ENCODE data around the gene D2HGDH. TPM values are rescaled to one million over a fixed set of nuclear protein-coding genes. Genes with fewer than 3 reads are reported as not detected.
"Not testable (repeated sequence)": the region's sequence is repeated elsewhere in the genome, so short reads cannot be mapped to it uniquely, and the experiment has no call there.

The D2HGDH gene
- total and polyA plus RNA-seq, 5 donors: 16.0 to 22.3 (median 16.9) TPM

- H3K4me3 ChIP-seq (ENCODE audit: low read length): no peak overlapping the region
- DNase-seq (no peak), ATAC-seq (no peak)
- no peaks in the 10 kb centered on the region for H3K4me1 ChIP-seq (ENCODE audit: control insufficient read depth, insufficient read depth, low read length)
- no peaks in the 10 kb centered on the region for H3K27me3 ChIP-seq (ENCODE audit: control insufficient read depth, insufficient read depth)
- no peaks in the 10 kb centered on the region for H3K9me3 ChIP-seq (ENCODE audit: control insufficient read depth, low read length)
- 94% methylated on average over 76 of the region's 76 CpGs for WGBS
- H3K27ac ChIP-seq (ENCODE audit: low read length): no peak overlapping the region
- intact Hi-C loops (cut with DNase I): loop anchor here in 1 of 4 donors (10.0 kb wide), 1 partner anchor 150 kb away; no protein-coding TSS in a partner anchor
Measured at GRCh38 chr2:241724975-241725870, 9.2 kb upstream of the D2HGDH start.

- no peak overlapping the region for H3K4me3 ChIP-seq (ENCODE audit: low read length)
- no peaks in the 10 kb centered on the region for H3K4me1 ChIP-seq (ENCODE audit: control insufficient read depth, insufficient read depth, low read length)
- H3K9me3 ChIP-seq (ENCODE audit: control insufficient read depth, low read length): no peaks in the 10 kb centered on the region
- WGBS: 91% methylated on average over 16 of the region's 16 CpGs
- no peak for DNase-seq
- no peak overlapping the region for H3K27ac ChIP-seq (ENCODE audit: low read length)
- intact Hi-C loops (cut with DNase I): loop anchor here in 1 of 4 donors (10.0 kb wide), 1 partner anchor 148 kb away; no protein-coding TSS in a partner anchor
- ATAC-seq: no peak
- H3K27me3 ChIP-seq (ENCODE audit: control insufficient read depth, insufficient read depth): no peaks in the 10 kb centered on the region
Measured at GRCh38 chr2:241726459-241726858, 8.0 kb upstream of the D2HGDH start.

GRCh38 chr2:241728000-241728399 is 6.4 kb upstream of the D2HGDH start:
- H3K4me3 ChIP-seq (ENCODE audit: low read length): no peak overlapping the region
- 63% methylated on average over 8 of the region's 8 CpGs for WGBS
- H3K4me1 ChIP-seq (ENCODE audit: control insufficient read depth, insufficient read depth, low read length): no peaks in the 10 kb centered on the region
- H3K27me3 ChIP-seq (ENCODE audit: control insufficient read depth, insufficient read depth): no peaks in the 10 kb centered on the region
- DNase-seq: peak in 1 of 3 donors; percentile 81
- intact Hi-C loops (cut with DNase I): loop anchor here in 1 of 4 donors (10.0 kb wide), 1 partner anchor 147 kb away; no protein-coding TSS in a partner anchor
- no peaks in the 10 kb centered on the region for H3K9me3 ChIP-seq (ENCODE audit: control insufficient read depth, low read length)
- peak; percentile 52 to 57 for ATAC-seq
- no peak overlapping the region for H3K27ac ChIP-seq (ENCODE audit: low read length)

- Histone ChIP-seq H3K4me3 (ENCODE audit: low read length) (no peak overlapping the region), H3K4me1 (ENCODE audit: control insufficient read depth, insufficient read depth, low read length) (no peaks in the 10 kb centered on the region), H3K27me3 (ENCODE audit: control insufficient read depth, insufficient read depth) (no peaks in the 10 kb centered on the region), H3K9me3 (ENCODE audit: control insufficient read depth, low read length) (no peaks in the 10 kb centered on the region), H3K27ac (ENCODE audit: low read length) (peak overlapping the region; percentile 16)
- ATAC-seq (peak; percentile 85 to 89), DNase-seq (peak; percentile 87 to 94 (median 92))
- WGBS: 59% methylated on average over 19 of the region's 19 CpGs
- intact Hi-C loops (cut with DNase I): loop anchor here in 1 of 4 donors (10.0 kb wide), 1 partner anchor 146 kb away; no protein-coding TSS in a partner anchor
Measured at GRCh38 chr2:241728627-241729026, 5.8 kb upstream of the D2HGDH start.

GRCh38 chr2:241729868-241730267 is 4.6 kb upstream of the D2HGDH start:
- 85% methylated on average over 6 of the region's 6 CpGs for WGBS
- intact Hi-C loops (cut with DNase I): loop anchor here (10.0 kb wide), 1 partner anchor 145 kb away; no protein-coding TSS in a partner anchor
- no peak for DNase-seq
- Histone ChIP-seq H3K4me1 (ENCODE audit: control insufficient read depth, insufficient read depth, low read length) (no peaks in the 10 kb centered on the region), H3K27me3 (ENCODE audit: control insufficient read depth, insufficient read depth) (no peaks in the 10 kb centered on the region), H3K27ac (ENCODE audit: low read length) (no peak overlapping the region), H3K9me3 (ENCODE audit: control insufficient read depth, low read length) (no peaks in the 10 kb centered on the region), H3K4me3 (ENCODE audit: low read length) (no peak overlapping the region)
- no peak for ATAC-seq

- no peak for DNase-seq
- ATAC-seq: no peak
- intact Hi-C loops (cut with DNase I): loop anchor here in 3 of 4 donors (10.0 kb wide), 1 partner anchor 144 kb away; no protein-coding TSS in a partner anchor
- Histone ChIP-seq H3K9me3 (ENCODE audit: control insufficient read depth, low read length) (no peaks in the 10 kb centered on the region), H3K4me3 (ENCODE audit: low read length) (no peak overlapping the region), H3K4me1 (ENCODE audit: control insufficient read depth, insufficient read depth, low read length) (no peaks in the 10 kb centered on the region), H3K27ac (ENCODE audit: low read length) (no peak overlapping the region), H3K27me3 (ENCODE audit: control insufficient read depth, insufficient read depth) (no peaks in the 10 kb centered on the region)
- 80% methylated on average over 12 of the region's 12 CpGs for WGBS
Measured at GRCh38 chr2:241730671-241731293, 3.6 kb upstream of the D2HGDH start.

- H3K4me3 ChIP-seq (ENCODE audit: low read length); H3K27ac ChIP-seq (ENCODE audit: low read length); H3K9me3 ChIP-seq (ENCODE audit: control insufficient read depth, low read length); H3K4me1 ChIP-seq (ENCODE audit: control insufficient read depth, insufficient read depth, low read length); ATAC-seq; H3K27me3 ChIP-seq (ENCODE audit: control insufficient read depth, insufficient read depth): not testable (repeated sequence)
- DNase-seq: peak; percentile 70 to 92 (median 82)
- intact Hi-C loops (cut with DNase I): loop anchor here in 3 of 4 donors (10.0 kb wide), 1 partner anchor 142 kb away; no protein-coding TSS in a partner anchor
- WGBS: 39% methylated on average over 25 of the region's 26 CpGs
Measured at GRCh38 chr2:241732513-241733186, 1.8 kb upstream of the D2HGDH start.

GRCh38 chr2:241733391-241734207 is 831 bp upstream of the D2HGDH start:
- no peaks in the 10 kb centered on the region for H3K4me1 ChIP-seq (ENCODE audit: control insufficient read depth, insufficient read depth, low read length)
- no peaks in the 10 kb centered on the region for H3K27me3 ChIP-seq (ENCODE audit: control insufficient read depth, insufficient read depth)
- WGBS: 85% methylated on average over 23 of the region's 23 CpGs
- no peak for ATAC-seq
- peak overlapping the region; percentile 74 for H3K4me3 ChIP-seq (ENCODE audit: low read length)
- no peak for DNase-seq
- H3K9me3 ChIP-seq (ENCODE audit: control insufficient read depth, low read length): no peaks in the 10 kb centered on the region
- intact Hi-C loops (cut with DNase I): loop anchor here in 3 of 4 donors (10.0 kb wide), 1 partner anchor 141 kb away; no protein-coding TSS in a partner anchor
- H3K27ac ChIP-seq (ENCODE audit: low read length): no peak overlapping the region

- H3K27ac ChIP-seq (ENCODE audit: low read length): no peak overlapping the region
- WGBS: 3% methylated on average over 25 of the region's 25 CpGs
- no peaks in the 10 kb centered on the region for H3K27me3 ChIP-seq (ENCODE audit: control insufficient read depth, insufficient read depth)
- ATAC-seq: no peak
- H3K4me3 ChIP-seq (ENCODE audit: low read length): peak overlapping the region; percentile 74
- intact Hi-C loops (cut with DNase I): loop anchor here in 3 of 4 donors (10.0 kb wide), 1 partner anchor 141 kb away; no protein-coding TSS in a partner anchor
- H3K9me3 ChIP-seq (ENCODE audit: control insufficient read depth, low read length): no peaks in the 10 kb centered on the region
- DNase-seq: no peak
- no peaks in the 10 kb centered on the region for H3K4me1 ChIP-seq (ENCODE audit: control insufficient read depth, insufficient read depth, low read length)
Measured at GRCh38 chr2:241734208-241734466, 293 bp upstream of the D2HGDH start.

GRCh38 chr2:241736111-241736510 is 1.7 kb downstream of the D2HGDH start:
- H3K27ac ChIP-seq (ENCODE audit: low read length): no peak overlapping the region

More at GRCh38 chr2:241736111-241736510, 1.7 kb downstream of the D2HGDH start:
- no peak overlapping the region for H3K4me3 ChIP-seq (ENCODE audit: low read length)
- no peaks in the 10 kb centered on the region for H3K27me3 ChIP-seq (ENCODE audit: control insufficient read depth, insufficient read depth)
- ATAC-seq (no peak), DNase-seq (no peak)
- intact Hi-C loops (cut with DNase I): loop anchor here in 3 of 4 donors (10.0 kb wide), 1 partner anchor 139 kb away; no protein-coding TSS in a partner anchor
- H3K4me1 ChIP-seq (ENCODE audit: control insufficient read depth, insufficient read depth, low read length): no peaks in the 10 kb centered on the region
- 91% methylated on average over 3 of the region's 3 CpGs for WGBS
- H3K9me3 ChIP-seq (ENCODE audit: control insufficient read depth, low read length): no peaks in the 10 kb centered on the region

All from right cardiac atrium (tissue), 5 donors.